ENCODE measurements around the gene AIFM3. TPM values are rescaled to one million over a fixed set of nuclear protein-coding genes. Genes with fewer than 3 reads are reported as not detected.

AIFM3 gene
- total RNA-seq, 2 experiments from 2014 or later: 0.07 to 0.10 TPM

DNA sequence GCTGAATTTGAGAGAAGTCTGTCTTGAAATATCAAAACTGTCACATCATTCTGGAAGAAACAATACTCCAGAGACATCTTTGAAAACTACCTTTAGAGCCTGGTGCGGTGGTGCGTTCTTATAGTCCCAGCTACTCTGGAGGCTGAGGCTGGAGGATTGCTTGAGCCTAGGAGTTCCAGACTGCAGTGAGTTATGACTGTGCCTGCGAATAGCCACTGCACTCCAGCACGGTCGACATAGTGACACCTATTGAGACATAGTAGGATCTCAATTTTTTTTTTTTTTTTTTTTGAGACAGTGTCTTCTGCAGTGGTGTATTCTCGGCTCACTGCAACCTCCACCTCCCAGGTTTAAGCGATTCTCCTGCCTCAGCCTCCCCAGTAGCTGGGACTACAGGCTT is 11.5 kb upstream of the AIFM3 start:
- CTCF ChIA-PET: interaction anchor here (0.6 kb wide), 1 partner anchor 52 kb away, joined by 3 read pairs; no protein-coding TSS in a partner anchor
- Mint-ChIP-seq H3K4me1 (ENCODE audit: low read depth) (peaks cover 6% of the 10 kb centered on the region), H3K9me3 (no peaks in the 10 kb centered on the region), H3K27me3 (ENCODE audit: low read depth) (peaks cover 19% of the 10 kb centered on the region), H3K36me3 (ENCODE audit: low read depth) (peaks cover 14% of the 10 kb centered on the region), H3K27ac (no peak overlapping the region), H3K4me3 (no peak overlapping the region)
- intact Hi-C loops (cut with micrococcal nuclease): no loop called here
- DNase-seq: no peak

DNA sequence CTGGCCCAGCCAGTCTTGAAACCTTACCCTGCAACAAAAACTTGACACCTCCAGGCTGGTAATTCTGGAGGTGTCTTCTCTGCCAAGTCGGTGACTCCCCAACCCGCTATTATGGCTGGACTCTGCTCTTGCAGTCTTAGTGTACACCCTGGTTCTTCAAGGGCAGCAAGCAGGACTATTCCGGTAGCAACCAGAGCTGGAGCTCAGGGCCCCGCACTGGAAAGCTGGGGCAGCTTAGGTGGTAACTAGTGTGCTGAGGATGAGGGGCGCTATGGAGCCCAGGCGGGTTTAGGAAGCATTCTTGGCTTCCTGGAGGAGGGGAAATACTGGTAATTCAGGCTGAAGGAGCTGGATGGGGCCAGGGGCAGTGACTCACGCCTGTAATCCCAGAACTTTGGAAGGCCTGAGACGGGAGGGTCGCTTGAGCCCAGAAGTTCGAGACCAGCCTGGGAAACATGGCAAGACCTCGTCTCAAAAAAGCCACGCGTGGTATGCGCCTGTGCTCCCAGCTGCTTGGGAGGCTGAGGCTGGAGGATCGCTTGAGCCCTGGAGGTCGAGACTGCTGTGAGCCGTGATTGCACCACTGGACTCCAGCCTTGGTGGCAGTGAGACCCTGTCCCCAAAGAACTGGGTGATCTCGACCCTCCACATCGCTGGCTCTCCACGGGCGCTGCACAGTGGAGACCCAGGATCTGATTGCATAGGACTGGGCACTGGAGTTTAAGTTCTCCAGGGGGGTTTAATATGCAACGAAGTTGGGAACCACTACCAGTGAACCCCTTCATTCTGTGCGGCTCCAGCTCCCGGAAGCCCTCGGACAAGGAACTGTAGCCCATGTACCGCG is 10.6 kb upstream of the AIFM3 start:
- CTCF ChIA-PET: no interaction called here

DNA sequence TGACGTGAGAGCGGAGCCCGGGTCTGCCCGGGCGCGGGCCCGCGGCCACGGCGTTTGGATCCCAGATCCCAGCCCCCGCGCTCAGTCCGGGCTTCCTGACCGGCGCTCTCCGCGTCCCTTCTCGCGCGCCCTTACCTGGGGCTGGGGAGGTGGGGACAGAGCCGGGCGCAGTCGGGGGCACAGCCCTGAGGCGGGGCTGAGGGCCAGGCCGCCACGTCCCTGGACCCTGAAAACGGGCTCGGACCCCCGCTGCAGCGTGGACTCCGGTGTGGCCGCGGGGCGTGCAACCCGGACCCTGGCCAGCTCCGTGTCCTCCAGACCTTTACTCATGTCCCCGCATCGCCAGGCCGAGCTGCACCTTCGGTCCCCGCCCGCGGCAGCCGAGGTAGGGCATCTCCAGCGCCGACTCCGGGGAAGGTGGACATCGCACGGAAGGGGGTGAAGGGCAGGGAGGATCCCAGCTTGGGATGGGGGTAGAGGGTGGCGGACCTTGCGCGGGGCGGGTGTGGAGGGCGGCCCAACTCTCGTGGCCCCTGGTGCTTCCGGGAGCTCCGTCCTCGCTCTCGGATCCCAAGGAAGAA is 9.9 kb upstream of the AIFM3 start:
- H3K4me3 Mint-ChIP-seq: peak overlapping the region; percentile 18
- intact Hi-C loops (cut with micrococcal nuclease): no loop called here

More for the DNA sequence above, 10.6 kb upstream of the AIFM3 start:
- Mint-ChIP-seq H3K4me3 (no peak overlapping the region), H3K9me3 (no peaks in the 10 kb centered on the region), H3K27ac (no peak overlapping the region), H3K27me3 (ENCODE audit: low read depth) (peaks cover 19% of the 10 kb centered on the region), H3K36me3 (ENCODE audit: low read depth) (peaks cover 14% of the 10 kb centered on the region), H3K4me1 (ENCODE audit: low read depth) (peaks cover 7% of the 10 kb centered on the region)
- DNase-seq: no peak
- intact Hi-C loops (cut with micrococcal nuclease): no loop called here

DNA sequence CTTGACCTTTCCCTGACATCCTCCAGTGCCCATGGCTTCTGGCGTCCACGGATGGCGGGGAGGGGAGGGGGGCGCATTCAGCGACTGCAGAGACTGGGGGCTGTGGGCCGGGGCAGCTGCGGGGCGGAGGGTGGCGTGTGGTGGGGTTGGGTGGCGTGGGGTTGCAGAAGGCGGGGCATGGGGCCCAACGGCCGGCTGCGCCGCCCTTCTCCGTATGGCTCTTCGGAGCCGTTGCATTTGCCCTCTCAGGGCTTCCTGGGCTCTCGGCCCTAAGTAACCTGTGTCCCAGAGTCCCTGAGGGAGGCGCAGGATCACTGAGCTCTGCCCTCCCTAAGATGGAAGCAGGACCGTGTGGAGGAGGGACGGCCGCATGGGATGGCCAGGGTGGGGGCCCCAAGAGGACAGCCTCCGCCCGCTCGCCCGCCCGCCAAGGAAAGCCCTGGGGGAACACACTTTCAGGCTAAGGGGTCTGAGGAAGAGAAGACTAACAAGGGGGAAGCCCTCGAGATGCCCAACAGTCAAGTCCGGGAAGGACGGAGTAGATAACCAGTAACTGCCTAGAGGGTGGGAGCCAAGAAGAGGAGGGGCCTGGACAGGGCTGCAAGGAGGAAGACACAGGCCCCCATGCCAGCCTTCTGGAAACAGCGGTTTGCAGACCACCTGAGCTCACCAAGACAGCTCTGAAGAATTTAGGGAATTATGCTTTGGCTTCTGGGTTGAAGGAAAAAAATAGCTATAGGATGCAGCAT is 9.2 kb upstream of the AIFM3 start:
- intact Hi-C loops (cut with micrococcal nuclease): no loop called here
- no peaks in the 10 kb centered on the region for H3K9me3 Mint-ChIP-seq

More for the DNA sequence above, 9.9 kb upstream of the AIFM3 start:
- CTCF ChIA-PET: no interaction called here
- Mint-ChIP-seq H3K36me3 (ENCODE audit: low read depth) (peaks cover 12% of the 10 kb centered on the region), H3K4me1 (ENCODE audit: low read depth) (peaks cover 12% of the 10 kb centered on the region), H3K9me3 (no peaks in the 10 kb centered on the region), H3K27me3 (ENCODE audit: low read depth) (peaks cover 19% of the 10 kb centered on the region), H3K27ac (no peak overlapping the region)
- DNase-seq: no peak

DNA sequence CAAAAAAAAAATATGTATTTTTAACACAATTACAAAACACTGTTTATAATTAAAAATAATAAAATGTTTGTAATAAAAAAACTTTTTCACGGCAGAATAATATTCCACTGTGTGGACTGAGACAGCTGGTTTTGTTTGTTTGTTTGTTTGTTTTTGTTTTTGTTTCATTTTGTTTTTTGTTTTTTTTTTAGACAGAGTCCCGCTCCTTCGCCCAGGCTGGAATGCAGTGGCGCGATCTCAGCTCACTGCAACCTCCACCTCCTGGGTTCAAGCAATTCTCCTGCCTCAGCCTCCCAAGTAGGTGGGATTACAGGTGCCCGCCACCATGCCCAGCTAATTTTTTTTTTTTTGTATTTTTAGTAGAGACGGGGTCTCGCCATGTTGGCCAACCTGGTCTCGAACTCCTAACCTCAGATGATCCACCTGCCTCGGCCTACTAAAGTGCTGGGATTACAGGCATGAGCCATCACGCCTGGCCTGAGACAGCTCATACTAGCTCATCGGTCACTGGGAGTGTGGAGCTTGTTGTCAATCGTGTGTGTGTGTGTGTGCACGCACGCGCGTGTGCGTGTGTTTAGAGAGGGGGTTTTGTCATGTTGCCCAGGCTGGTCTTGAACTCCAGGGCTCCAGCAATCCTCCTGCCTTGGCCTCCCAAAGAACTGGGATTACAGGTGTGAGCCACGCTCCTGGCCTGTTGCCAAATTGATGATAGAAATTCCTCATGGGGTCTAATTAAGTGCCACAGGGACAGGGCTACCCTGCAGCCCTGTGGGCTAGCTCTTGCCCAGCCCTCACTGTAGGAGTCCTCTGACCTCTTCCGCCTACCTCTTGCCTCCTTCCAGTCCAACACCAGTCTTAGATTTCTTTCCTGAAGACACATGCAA is 7.2 kb upstream of the AIFM3 start:
- peaks cover 17% of the 10 kb centered on the region for H3K4me1 Mint-ChIP-seq (ENCODE audit: low read depth)
- no peak overlapping the region for H3K27ac Mint-ChIP-seq
- CTCF ChIA-PET: interaction anchor here (0.6 to 3.2 kb wide), 10 partner anchors 11 to 674 kb away, joined by 3 to 17 read pairs (median 4); no protein-coding TSS in a partner anchor
- no peaks in the 10 kb centered on the region for H3K9me3 Mint-ChIP-seq
- DNase-seq: no peak
- intact Hi-C loops (cut with micrococcal nuclease): loop anchor here (5.0 to 10.0 kb wide), 2 partner anchors 42 to 145 kb away; partner anchors contain the start of gene THAP7
- no peak overlapping the region for H3K4me3 Mint-ChIP-seq
- no peaks in the 10 kb centered on the region for H3K36me3 Mint-ChIP-seq (ENCODE audit: low read depth)
- peaks cover 22% of the 10 kb centered on the region for H3K27me3 Mint-ChIP-seq (ENCODE audit: low read depth)

More for the DNA sequence above, 9.2 kb upstream of the AIFM3 start:
- peaks cover 12% of the 10 kb centered on the region for H3K4me1 Mint-ChIP-seq (ENCODE audit: low read depth)
- CTCF ChIA-PET: interaction anchor here (1.0 to 1.7 kb wide), 2 partner anchors 72 to 145 kb away, joined by 3 to 7 read pairs; no protein-coding TSS in a partner anchor
- peak overlapping the region; percentile 18 for H3K4me3 Mint-ChIP-seq
- no peak overlapping the region for H3K27ac Mint-ChIP-seq
- no peak for DNase-seq
- peaks cover 19% of the 10 kb centered on the region for H3K27me3 Mint-ChIP-seq (ENCODE audit: low read depth)
- peaks cover 8% of the 10 kb centered on the region for H3K36me3 Mint-ChIP-seq (ENCODE audit: low read depth)

DNA sequence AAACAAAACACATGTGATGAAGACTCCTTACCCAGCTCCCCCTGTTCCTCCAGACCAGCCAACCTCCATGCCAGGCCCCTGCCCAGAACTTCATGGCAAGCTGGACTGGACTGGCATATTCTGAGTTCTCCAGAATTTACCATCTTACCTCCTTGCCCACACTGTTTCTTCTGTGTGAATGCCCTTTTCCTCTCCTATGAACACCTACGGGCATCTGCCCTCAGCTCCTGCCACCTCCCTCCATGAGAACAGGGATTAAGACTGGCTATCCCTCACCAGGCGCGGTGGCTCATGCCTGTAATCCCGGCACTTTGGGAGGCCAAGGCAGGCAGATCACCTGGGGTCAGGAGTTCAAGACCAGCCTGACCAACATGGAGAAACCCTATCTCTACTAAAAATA is 6.4 kb upstream of the AIFM3 start:
- Mint-ChIP-seq H3K4me3 (no peak overlapping the region), H3K9me3 (no peaks in the 10 kb centered on the region)
- intact Hi-C loops (cut with micrococcal nuclease): loop anchor here (5.0 to 10.0 kb wide), 2 partner anchors 42 to 144 kb away; partner anchors contain the start of gene THAP7

DNA sequence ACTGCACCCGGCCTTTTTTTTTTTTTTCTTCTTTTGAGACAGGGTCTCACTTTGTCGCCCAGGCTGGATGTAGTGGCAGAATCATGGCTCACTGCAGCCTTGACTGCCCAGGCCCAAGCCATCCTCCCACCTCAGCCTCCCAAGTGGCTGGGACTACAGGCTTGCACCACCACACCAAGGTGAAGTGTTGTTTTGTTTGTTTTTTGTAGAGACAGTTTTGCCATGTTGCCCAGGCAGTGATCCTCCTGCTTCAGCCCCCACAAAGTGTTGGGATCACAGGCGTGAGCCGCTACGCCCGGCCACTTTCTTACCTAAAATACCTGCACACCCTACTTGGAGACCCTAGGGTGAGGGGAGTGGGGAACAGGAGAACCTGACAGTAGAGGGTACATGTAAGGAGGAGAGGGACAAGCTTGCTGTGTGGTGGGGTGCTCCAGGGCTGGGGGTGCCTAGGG is 4.5 kb upstream of the AIFM3 start:
- CTCF ChIA-PET: interaction anchor here (0.6 to 3.2 kb wide), 8 partner anchors 9 to 190 kb away, joined by 3 to 17 read pairs (median 4); partner anchors contain the start of gene LZTR1
- Mint-ChIP-seq H3K27ac (no peak overlapping the region), H3K27me3 (ENCODE audit: low read depth) (peaks cover 14% of the 10 kb centered on the region), H3K4me3 (no peak overlapping the region), H3K36me3 (ENCODE audit: low read depth) (no peaks in the 10 kb centered on the region), H3K4me1 (ENCODE audit: low read depth) (peaks cover 11% of the 10 kb centered on the region), H3K9me3 (no peaks in the 10 kb centered on the region)
- intact Hi-C loops (cut with micrococcal nuclease): loop anchor here (2.0 to 10.0 kb wide), 3 partner anchors 20 to 142 kb away; partner anchors contain the start of genes LZTR1 and THAP7
- DNase-seq: no peak

More for the DNA sequence above, 6.4 kb upstream of the AIFM3 start:
- Mint-ChIP-seq H3K4me1 (ENCODE audit: low read depth) (peaks cover 17% of the 10 kb centered on the region), H3K27ac (no peak overlapping the region), H3K36me3 (ENCODE audit: low read depth) (no peaks in the 10 kb centered on the region), H3K27me3 (ENCODE audit: low read depth) (peaks cover 22% of the 10 kb centered on the region)
- no peak for DNase-seq
- CTCF ChIA-PET: interaction anchor here (0.6 to 3.2 kb wide), 6 partner anchors 11 to 142 kb away, joined by 3 to 17 read pairs (median 4); no protein-coding TSS in a partner anchor

DNA sequence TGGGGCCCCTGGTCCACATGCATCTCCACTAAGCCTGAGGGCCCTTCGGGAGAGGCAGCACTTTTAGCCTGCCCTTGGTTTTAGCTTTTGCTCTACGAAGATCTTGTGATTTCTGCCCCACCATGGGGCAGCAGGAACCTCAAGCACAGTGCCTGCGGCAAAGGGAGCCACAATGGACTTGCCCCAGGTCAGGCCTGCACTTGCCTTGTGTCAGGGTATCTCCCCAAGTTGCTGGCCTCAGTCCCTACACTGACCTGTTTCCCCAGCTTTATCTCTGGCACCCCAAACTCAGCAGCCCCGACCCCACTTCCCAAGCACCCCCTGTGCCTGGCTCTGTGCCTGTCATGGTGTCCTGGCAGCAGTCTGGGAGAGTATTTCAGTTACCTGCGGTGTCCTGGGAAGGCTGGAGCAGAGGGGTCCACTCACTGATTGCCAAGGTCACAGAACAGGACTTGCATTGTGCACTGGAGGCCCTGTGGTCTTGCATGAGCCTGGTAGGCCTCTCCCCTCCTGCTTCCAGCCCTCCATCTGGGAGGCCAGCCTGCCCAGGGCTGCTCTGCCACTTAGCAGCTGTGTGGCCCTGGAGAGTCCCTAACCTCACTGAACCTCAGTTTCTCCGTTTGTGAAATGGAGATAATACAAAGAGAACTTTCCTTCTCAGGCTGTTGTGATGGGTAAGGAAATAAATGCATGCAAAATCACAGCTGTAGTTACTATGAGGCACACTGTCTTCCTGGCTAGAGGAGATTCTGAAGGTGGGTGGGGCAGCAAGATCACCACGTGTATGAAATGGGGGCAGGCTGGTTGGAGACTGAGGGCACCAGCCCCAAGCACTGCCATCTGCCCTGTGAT is 3.6 kb upstream of the AIFM3 start:
- Mint-ChIP-seq H3K27me3 (ENCODE audit: low read depth) (peaks cover 5% of the 10 kb centered on the region), H3K27ac (no peak overlapping the region), H3K9me3 (no peaks in the 10 kb centered on the region), H3K4me1 (ENCODE audit: low read depth) (peaks cover 11% of the 10 kb centered on the region), H3K4me3 (no peak overlapping the region), H3K36me3 (ENCODE audit: low read depth) (no peaks in the 10 kb centered on the region)
- intact Hi-C loops (cut with micrococcal nuclease): loop anchor here (2.0 to 10.0 kb wide), 3 partner anchors 19 to 141 kb away; partner anchors contain the start of genes LZTR1 and THAP7
- DNase-seq: no peak
- CTCF ChIA-PET: interaction anchor here (0.6 to 1.5 kb wide), 5 partner anchors 10 to 478 kb away, joined by 3 to 6 read pairs (median 4); no protein-coding TSS in a partner anchor

DNA sequence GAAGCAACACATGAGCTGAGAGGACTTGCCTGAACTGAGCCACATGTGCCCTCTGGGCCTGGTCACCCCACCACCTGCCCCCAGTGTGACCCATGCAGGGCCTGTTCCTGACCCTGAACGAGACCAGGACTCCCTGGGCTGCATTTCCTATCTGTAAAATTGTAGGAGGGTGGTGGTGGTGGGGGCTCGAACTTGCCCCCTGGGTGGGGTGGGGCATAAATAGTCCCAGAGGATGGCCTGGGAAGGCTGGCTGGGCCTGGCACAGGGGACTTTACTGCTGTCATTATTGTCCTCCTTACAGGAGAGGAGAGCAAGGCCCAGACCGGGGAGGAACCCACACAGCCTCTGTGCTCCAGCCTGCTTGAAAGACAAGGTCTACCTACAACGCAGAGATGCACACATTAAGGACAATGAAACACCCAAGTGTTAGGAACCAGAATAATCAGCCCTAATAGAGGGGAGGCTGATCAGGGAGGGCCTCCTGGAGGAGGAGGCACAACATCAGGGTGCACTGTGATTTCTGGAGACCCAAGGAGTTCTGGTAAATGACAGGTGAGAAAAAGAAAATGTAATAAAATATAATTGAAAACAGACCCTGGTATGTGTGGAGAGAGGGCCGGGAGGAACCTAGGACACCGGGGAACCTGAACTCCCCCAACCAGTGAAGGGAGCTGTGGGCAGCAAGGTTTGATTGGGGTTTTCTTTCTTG is 2.8 kb upstream of the AIFM3 start:
- no peak for DNase-seq
- intact Hi-C loops (cut with micrococcal nuclease): loop anchor here (5.0 to 10.0 kb wide), 2 partner anchors 38 to 141 kb away; partner anchors contain the start of gene THAP7
- Mint-ChIP-seq H3K36me3 (ENCODE audit: low read depth) (no peaks in the 10 kb centered on the region), H3K4me1 (ENCODE audit: low read depth) (peaks cover 11% of the 10 kb centered on the region), H3K27ac (no peak overlapping the region), H3K9me3 (no peaks in the 10 kb centered on the region), H3K27me3 (ENCODE audit: low read depth) (peaks cover 5% of the 10 kb centered on the region), H3K4me3 (peak overlapping the region; percentile 57)
- CTCF ChIA-PET: interaction anchor here (1.5 kb wide), 1 partner anchor 49 kb away, joined by 3 read pairs; no protein-coding TSS in a partner anchor

DNA sequence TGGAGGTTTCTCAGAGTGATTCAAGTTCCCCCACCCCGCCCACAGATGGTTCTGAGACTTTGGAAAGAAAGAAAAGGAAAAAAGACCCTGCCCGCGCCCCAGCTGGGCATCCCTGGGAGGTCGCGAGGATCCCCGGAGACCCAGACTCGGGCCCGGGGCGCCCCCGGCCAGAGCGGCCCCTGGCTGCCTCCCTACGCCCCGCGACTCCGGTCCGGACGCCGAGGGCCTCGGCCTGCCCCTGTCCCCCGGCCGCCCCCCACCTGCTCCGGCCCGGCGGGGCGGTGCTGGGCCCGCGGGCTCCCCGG is 2.3 kb upstream of the AIFM3 start:
- Mint-ChIP-seq H3K36me3 (ENCODE audit: low read depth) (no peaks in the 10 kb centered on the region), H3K4me3 (peak overlapping the region; percentile 57), H3K27ac (no peak overlapping the region), H3K4me1 (ENCODE audit: low read depth) (peaks cover 11% of the 10 kb centered on the region), H3K27me3 (ENCODE audit: low read depth) (peaks cover 5% of the 10 kb centered on the region), H3K9me3 (no peaks in the 10 kb centered on the region)
- no peak for DNase-seq
- CTCF ChIA-PET: interaction anchor here (1.3 kb wide), 1 partner anchor 48 kb away, joined by 3 read pairs; the partner anchor contains the start of gene CRKL
- intact Hi-C loops (cut with micrococcal nuclease): loop anchor here (5.0 to 10.0 kb wide), 2 partner anchors 38 to 140 kb away; partner anchors contain the start of gene THAP7

All from activated naive CD4-positive, alpha-beta T cell treated with anti-CD3 and anti-CD28 coated beads for 36 hours (primary cell).